GM18909 (cell line): Measurements from ENCODE around the gene EMB.
"Not testable (repeated sequence)": the region's sequence is repeated elsewhere in the genome, so short reads cannot be mapped to it uniquely, and the experiment has no call there.

Source experiments
- ATAC-seq: cut with Tn5 transposase; IDR thresholded peaks from one replicate; pipeline ENCODE4 v1.9.1; 2021; ENCODE audit warnings: mild to moderate bottlenecking; ENCODE audit not compliant: unreplicated experiment, poor library complexity

The EMB gene

GRCh38 chr5:50440651-50441492 lies at the start of gene EMB:
TSS of gene EMB (minus strand) at chr5:50441288. CDS start at chr5:50441151, 137 bp downstream.
- peak; percentile 69 for ATAC-seq

GRCh38 chr5:50489491-50489890 lies 48.4 kb upstream of the EMB start:
- ATAC-seq: not testable (repeated sequence)

GRCh38 chr5:50478790-50479189 lies 37.7 kb upstream of the EMB start:
- ATAC-seq: not testable (repeated sequence)

GRCh38 chr5:50476549-50476948 lies 35.5 kb upstream of the EMB start:
- ATAC-seq: peak; percentile 100

GRCh38 chr5:50465015-50465414 lies 23.9 kb upstream of the EMB start:
- ATAC-seq: not testable (repeated sequence)

- ATAC-seq: no peak
Observed at GRCh38 chr5:50463726-50464125, 22.6 kb upstream of the EMB start.

GRCh38 chr5:50463047-50463446 lies 22.0 kb upstream of the EMB start:
- no peak for ATAC-seq

GRCh38 chr5:50462579-50462978 lies 21.5 kb upstream of the EMB start:
- not testable (repeated sequence) for ATAC-seq

GRCh38 chr5:50458372-50458771 lies 17.3 kb upstream of the EMB start:
- not testable (repeated sequence) for ATAC-seq

GRCh38 chr5:50449241-50449640 lies 8.2 kb upstream of the EMB start:
- not testable (repeated sequence) for ATAC-seq

GRCh38 chr5:50447941-50448340 lies 6.9 kb upstream of the EMB start:
- no peak for ATAC-seq

GRCh38 chr5:50447228-50447627 lies 6.1 kb upstream of the EMB start:
- ATAC-seq: no peak

GRCh38 chr5:50445296-50445949 lies 4.3 kb upstream of the EMB start:
- ATAC-seq: peak; percentile 73

GRCh38 chr5:50442559-50443539 lies 1.8 kb upstream of the EMB start:
- not testable (repeated sequence) for ATAC-seq

GRCh38 chr5:50441493-50441955 lies 436 bp upstream of the EMB start:
- ATAC-seq: peak; percentile 1

GRCh38 chr5:50439221-50439620 lies 1.9 kb downstream of the EMB start:
- ATAC-seq: no peak

GRCh38 chr5:50438060-50438459 lies 3.0 kb downstream of the EMB start:
- ATAC-seq: not testable (repeated sequence)

- no peak for ATAC-seq
Observed at GRCh38 chr5:50435168-50435567, 5.9 kb downstream of the EMB start.

GRCh38 chr5:50431133-50431904 lies 9.8 kb downstream of the EMB start:
- not testable (repeated sequence) for ATAC-seq
